NOMO-1 (cell line): Measurements from ENCODE around the gene ARHGAP12.

Experiments
- DNase-seq, 2 experiments: peaks; one replicate each; lab custom pipeline; 2025; ENCODE audit not compliant: unreplicated experiment in 2 of 2; lab: John Stamatoyannopoulos, UW

The ARHGAP12 gene

DNA sequence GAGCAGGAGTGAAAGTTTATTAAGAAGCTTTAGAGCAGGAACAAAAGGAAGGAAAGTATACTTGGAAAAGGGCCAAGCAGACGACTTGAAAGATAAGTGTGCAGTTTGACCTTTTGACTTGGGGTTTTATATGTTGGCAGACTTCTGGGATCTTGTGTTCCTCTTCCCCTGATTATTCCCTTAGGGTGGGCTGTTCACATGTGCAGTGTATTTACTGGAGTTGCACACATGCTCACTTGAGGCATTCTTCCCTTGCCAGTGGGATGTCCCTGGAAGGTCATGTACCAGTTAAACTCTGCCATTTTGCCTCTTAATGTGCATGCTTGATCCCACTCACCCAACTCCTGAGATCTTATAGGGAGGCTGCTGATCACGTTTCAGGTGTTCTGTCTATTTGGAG lies 23.4 kb upstream of the ARHGAP12 start:
- no peak for DNase-seq

DNA sequence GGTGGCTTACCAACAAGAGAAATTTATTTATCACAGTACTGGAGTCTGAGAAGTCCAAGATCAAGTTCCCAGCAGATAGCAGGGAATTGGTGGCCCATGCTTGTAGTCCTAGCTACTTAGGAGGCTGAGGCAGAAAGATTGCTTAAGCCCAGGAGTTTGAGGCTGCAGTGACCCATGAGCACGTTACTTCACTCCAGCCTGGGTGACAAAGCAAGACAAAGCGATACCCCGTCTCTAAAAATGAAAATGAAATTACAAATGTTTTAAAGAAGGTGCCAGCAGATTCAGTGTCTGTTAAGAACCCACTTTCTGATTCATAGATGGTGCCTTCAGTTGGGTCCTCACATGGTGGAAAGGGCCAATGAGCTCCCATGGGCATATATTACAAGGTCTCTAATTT lies 20.6 kb upstream of the ARHGAP12 start:
- peak in 1 of 2 experiments; percentile 36 for DNase-seq

GRCh38 chr10:31948021-31948420 lies 19.4 kb upstream of the ARHGAP12 start:
- no peak for DNase-seq

GRCh38 chr10:31947144-31947926 lies 18.7 kb upstream of the ARHGAP12 start:
- peak; percentile 35 to 79 for DNase-seq

DNA sequence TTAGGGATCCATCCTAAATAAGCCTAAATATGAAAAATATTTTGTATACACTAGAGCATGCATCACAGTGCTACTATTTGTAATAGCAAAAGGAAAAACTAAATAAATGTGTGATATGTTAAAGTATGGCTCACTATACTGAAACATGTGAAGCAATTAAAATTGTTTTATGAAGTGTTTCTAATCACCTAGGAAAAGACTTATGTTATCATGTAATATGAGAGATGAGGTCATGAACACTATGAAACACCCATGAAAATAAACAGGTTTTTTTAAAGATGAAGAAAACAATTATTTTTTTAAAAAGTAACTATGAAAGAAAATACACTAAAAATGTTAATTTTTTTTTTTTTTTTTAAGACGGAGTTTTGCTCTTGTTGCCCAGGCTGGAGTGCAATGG lies 16.8 kb upstream of the ARHGAP12 start:
- no peak for DNase-seq

- DNase-seq, result no peak
These were observed 15.4 kb upstream of the ARHGAP12 start for GRCh38 chr10:31944071-31944433.

GRCh38 chr10:31942892-31943291 lies 14.3 kb upstream of the ARHGAP12 start:
- no peak for DNase-seq

DNA sequence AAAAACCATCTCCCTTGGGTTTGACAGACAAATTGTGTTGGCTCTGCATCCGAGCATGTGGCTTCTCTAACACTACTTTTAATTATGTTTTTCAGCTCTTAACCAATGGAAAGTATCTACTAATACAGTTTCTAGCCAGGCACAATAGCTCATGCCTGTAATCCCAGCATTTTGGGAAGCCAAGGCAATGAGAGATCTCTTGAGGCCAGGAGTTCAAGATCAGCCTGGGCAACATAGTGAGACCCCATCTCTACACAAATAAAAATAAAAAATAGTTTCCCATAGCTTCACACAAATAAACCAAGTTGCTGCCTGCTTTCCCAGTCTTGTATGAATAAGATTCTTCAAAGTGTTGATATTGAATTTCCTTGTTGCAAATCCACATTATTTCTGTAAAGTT lies 13.8 kb upstream of the ARHGAP12 start:
- DNase-seq, result no peak

GRCh38 chr10:31940839-31941653 lies 12.4 kb upstream of the ARHGAP12 start:
- DNase-seq, result no peak

- DNase-seq, result no peak
These were observed 11.4 kb upstream of the ARHGAP12 start for GRCh38 chr10:31939797-31940708.

GRCh38 chr10:31937371-31937770 lies 8.7 kb upstream of the ARHGAP12 start:
- no peak for DNase-seq

DNA sequence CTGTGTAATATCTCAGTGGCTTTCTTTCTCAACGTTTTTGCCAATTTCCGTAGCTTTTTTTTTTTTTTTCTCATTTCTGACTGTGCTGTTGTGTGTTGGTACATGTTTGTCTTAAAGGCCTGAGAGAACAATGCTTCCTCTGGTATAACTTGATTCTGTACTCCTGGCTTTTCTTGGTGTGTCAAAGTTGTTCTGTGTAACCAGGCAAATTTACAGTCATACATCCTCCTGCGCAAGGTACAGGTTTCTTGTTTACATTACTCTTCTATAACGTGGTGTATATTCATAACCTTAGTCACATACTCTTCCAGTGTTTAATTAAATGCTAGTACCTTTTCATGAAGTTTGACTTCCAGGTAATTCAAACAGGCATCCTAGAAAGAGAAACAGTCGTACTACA lies 8.3 kb upstream of the ARHGAP12 start:
- no peak for DNase-seq

- no peak for DNase-seq
These were observed 7.5 kb upstream of the ARHGAP12 start for GRCh38 chr10:31936086-31936485.

DNA sequence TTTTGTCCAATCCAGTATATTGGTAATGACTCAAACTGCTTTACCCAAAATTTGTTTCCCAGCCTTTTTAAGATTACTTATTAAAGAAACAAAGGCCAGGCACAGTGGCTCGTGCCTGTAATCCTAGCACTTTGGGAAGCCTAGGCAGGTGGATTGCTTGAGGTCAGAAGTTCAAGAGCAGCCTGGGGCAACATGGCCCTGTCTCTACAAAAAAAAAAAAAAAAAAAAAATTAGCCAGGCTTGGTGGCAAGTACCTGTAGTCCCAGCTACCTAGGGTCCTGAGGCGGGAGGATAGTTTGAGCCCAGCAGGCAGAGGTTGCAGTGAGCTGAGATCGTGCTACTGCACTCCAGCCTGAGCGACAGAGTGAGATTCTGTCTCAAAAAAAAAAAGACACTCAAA lies 7.0 kb upstream of the ARHGAP12 start:
- DNase-seq, result no peak

- no peak for DNase-seq
These were observed 4.2 kb upstream of the ARHGAP12 start for GRCh38 chr10:31932838-31933237.

- DNase-seq, result no peak
These were observed 2.2 kb upstream of the ARHGAP12 start for GRCh38 chr10:31930856-31931255.

DNA sequence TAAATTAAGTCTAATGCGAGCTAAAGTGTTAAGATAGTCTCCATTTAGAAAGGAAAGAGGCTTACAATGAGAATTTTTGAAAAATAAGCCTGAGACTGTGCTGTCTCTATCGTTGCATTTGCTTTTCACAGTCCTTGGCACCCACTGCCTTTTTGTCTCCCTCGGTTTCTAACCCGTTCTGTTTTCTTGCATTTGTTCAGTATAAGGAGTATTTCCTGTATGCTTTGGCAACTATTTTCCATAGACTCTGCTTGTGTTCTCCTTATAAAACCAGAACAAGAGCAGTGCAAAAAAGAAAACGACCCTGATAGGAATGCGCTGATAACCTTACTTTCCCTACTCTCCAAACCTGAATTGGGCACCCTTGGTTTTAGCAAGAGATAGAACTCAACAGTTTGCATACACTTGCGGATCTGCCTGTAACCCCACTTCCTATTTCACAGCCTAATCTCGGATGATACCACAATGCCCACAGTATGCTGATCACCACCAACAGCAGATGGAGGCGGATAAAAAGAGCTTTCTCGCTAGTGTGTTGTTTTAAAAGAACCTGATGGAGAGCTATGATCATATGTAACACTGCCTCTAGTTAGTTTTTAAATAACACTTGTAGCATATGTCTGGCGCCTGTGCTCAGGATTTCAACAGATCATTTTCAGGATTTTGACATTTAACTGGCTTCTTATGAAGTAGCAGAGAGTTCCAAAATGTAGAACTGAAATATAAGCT lies 1.6 kb upstream of the ARHGAP12 start:
- DNase-seq, result peak; percentile 56 to 78

DNA sequence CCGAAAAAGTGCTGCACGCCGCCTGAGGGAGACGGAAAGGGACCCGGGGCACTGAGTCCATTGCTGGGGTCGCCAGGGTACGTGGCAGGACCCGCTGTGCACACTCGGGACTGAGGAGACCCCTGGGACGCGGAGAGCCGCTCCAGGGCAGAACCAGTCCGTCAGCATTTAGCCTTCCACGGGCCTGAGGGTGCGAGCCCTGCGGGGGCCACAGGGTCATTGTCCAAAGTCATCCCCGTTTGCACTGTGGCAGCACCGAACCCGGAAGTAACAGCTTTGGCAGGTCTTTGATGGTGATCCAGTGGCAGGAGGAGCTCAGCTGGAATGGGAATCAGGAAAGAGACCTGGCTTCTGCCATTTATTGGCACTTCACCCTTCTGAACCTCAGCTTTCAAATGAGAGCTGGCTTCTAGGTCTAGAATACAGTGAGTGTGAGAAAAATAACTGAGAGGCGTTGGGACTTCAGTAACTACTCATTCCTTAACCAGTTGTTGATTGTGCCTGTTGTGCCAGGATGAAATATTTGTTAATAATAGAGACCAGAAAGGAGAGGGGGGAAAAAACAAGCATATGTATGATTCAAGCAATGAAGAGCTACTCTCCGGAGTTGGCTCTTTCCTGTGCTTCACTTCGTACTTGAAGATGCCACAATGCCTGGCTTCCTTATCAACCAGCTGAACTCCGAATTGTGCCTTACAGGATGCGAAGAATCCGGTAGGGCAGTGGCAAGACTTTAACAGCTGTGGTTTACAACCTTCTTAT lies 811 bp upstream of the ARHGAP12 start:
- DNase-seq, result peak; percentile 30 to 46

DNA sequence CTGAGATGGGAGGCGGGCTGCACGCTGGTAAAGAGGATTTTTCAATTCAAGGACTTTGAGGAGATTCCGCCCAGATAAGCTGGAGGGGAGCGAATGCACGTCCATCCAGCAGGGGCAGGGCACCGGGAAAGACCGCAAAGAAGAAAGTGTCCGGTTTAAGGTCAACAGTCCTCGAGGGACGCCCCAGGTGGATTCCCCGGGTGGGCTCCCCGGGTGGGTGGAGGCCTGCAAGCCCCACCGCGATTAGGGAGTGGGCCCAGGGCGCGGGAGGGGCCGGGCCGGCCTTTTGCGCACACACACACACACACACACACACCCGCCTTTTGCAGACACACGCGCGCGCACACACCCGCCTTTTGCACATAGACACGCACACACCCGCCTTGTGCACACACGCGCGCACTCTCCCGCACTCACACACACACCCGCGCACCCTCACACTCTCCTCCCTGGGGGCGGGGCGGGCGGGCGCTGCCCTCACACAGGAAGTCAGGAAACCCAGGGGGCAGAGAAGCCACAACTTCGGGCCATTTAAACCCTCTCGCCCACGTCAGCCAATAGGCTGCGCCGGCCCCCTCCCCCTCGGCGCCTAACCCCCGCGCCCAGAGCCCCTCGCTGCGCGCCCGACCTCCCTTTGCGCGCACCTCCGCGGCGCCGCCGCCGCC lies 615 bp downstream of the ARHGAP12 start:
- peak; percentile 49 to 54 for DNase-seq
